HFFc6 (cell line): ENCODE results near the gene CHRM4. TPM values are rescaled to one million over a fixed set of nuclear protein-coding genes. Genes with fewer than 3 reads are reported as not detected.

Experiments used
- DNase-seq: peaks from one replicate; pipeline ENCODE4 v3.0.0-alpha.2; 2018
- H3K27ac Mint-ChIP-seq: 2 replicates; pipeline ENCODE4 v1.8.0; 2020; ENCODE audit warnings: mild to moderate bottlenecking, mixed read lengths
- H3K27me3 Mint-ChIP-seq: 2 replicates; pipeline ENCODE4 v1.8.0; 2021; ENCODE audit warnings: mild to moderate bottlenecking, moderate library complexity, mixed read lengths; ENCODE audit not compliant: insufficient read depth
- H3K36me3 Mint-ChIP-seq: 2 replicates; pipeline ENCODE4 v1.8.0; 2021; ENCODE audit warnings: low read depth, mixed read lengths
- H3K4me1 Mint-ChIP-seq: 2 replicates; pipeline ENCODE4 v1.8.0; 2020; ENCODE audit warnings: low read depth, mixed read lengths
- H3K4me3 Mint-ChIP-seq: 2 replicates; pipeline ENCODE4 v1.8.0; 2020; ENCODE audit warnings: mild to moderate bottlenecking, moderate library complexity, mixed read lengths
- H3K9me3 Mint-ChIP-seq: 2 replicates; pipeline ENCODE4 v1.8.0; 2020; ENCODE audit warnings: mild to moderate bottlenecking, mixed read lengths
- total RNA-seq, 6 experiments: library from RNA; stranded (reverse); fragmentation: NEBNext Ultra II Directional; extraction: Animal tissue kit (Norgen Biotek cat#: 25700); gene quantifications; 2 replicates in 1 of 6; 3 replicates in 5 of 6; pipeline ENCODE4 v1.2.3, GENCODE V29; 2021
- TF ChIP-seq, protein P1 (sequence below): fragments of 200-600 bp; sonication (generic); IDR thresholded peaks from 2 replicates; pipeline ENCODE4 v1.5.0; 2021; ENCODE audit warnings: antibody characterized with exemption, mild to moderate bottlenecking

The CHRM4 gene
- total RNA-seq, 6 experiments from 2014 or later: not detected

DNA sequence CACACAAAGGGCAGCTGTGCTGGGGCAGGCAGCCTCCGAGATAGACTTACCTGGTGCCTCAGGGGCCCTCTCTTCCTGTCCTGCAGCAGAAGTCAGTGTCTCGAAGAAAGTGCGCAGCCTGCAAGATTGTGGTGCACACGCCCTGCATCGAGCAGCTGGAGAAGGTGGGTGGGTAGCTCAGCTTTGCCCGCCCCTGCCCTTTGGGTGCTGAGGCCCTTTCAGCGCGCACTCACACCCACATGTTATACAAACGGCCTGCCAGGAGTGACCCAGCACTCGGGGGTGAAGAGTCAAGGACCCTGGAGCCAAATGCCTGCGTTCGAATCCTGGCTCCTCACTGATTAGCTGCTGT, 23.7 kb downstream of the CHRM4 start:
- no peak overlapping the region for H3K27ac Mint-ChIP-seq
- H3K4me1 Mint-ChIP-seq: peaks cover 15% of the 10 kb centered on the region
- H3K9me3 Mint-ChIP-seq: no peaks in the 10 kb centered on the region
- TF ChIP-seq, protein P1, sequence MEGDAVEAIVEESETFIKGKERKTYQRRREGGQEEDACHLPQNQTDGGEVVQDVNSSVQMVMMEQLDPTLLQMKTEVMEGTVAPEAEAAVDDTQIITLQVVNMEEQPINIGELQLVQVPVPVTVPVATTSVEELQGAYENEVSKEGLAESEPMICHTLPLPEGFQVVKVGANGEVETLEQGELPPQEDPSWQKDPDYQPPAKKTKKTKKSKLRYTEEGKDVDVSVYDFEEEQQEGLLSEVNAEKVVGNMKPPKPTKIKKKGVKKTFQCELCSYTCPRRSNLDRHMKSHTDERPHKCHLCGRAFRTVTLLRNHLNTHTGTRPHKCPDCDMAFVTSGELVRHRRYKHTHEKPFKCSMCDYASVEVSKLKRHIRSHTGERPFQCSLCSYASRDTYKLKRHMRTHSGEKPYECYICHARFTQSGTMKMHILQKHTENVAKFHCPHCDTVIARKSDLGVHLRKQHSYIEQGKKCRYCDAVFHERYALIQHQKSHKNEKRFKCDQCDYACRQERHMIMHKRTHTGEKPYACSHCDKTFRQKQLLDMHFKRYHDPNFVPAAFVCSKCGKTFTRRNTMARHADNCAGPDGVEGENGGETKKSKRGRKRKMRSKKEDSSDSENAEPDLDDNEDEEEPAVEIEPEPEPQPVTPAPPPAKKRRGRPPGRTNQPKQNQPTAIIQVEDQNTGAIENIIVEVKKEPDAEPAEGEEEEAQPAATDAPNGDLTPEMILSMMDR: peak; percentile 64
- DNase-seq: no peak
- no peak overlapping the region for H3K4me3 Mint-ChIP-seq
- H3K27me3 Mint-ChIP-seq: no peaks in the 10 kb centered on the region
- H3K36me3 Mint-ChIP-seq: no peaks in the 10 kb centered on the region

DNA sequence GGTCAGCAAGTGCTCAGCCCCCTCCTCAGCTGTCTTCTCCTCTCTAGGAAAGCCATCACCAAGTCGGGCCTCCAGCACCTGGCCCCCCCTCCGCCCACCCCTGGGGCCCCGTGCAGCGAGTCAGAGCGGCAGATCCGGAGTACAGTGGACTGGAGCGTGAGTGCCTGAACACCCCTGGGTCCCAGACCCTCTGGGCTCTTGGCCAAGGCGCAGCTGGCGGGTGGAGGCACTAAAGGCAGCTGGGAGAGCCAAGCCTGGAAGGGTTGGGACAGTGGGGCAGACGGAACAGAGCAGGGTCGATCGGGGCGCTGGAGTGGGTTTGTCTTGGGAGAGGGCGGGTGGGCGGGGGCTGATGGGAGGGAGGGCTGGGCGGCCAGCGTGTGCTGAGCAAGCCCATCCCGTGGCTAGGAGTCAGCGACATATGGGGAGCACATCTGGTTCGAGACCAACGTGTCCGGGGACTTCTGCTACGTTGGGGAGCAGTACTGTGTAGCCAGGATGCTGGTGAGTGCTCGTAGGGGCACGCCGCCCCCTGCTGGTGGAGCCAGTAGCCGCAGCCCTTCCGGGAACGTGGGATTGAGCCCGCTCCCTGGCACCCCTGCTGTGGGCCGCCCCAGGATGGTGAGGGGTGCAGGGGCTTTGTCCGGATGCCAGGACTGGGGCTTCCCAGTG, 24.2 kb downstream of the CHRM4 start:
- Mint-ChIP-seq H3K9me3 (no peaks in the 10 kb centered on the region), H3K4me1 (peaks cover 21% of the 10 kb centered on the region), H3K4me3 (no peak overlapping the region), H3K36me3 (no peaks in the 10 kb centered on the region), H3K27ac (no peak overlapping the region), H3K27me3 (no peaks in the 10 kb centered on the region)
- DNase-seq: peak; percentile 24
- TF ChIP-seq, protein P1: peak; percentile 97

DNA sequence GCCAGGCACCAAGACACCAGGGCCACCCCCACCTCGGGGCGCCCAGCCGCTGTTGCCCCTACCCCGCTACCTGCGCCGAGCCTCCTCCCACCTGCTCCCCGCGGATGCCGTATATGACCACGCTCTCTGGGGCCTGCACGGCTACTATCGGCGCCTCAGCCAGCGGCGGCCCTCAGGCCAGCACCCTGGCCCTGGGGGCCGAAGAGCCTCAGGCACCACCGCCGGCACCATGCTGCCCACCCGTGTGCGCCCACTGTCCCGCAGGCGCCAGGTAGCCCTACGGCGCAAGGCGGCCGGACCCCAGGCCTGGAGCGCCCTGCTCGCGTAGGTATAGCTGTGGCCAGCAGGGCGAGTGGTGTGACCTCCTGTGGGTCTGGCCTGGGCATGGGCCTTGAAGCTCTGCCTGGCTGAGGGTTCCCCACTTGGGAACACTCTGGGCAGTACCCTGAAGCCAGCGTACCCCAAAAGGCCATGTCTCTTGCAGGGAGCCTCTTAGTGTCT, 24.9 kb downstream of the CHRM4 start:
- Mint-ChIP-seq H3K9me3 (no peaks in the 10 kb centered on the region), H3K36me3 (no peaks in the 10 kb centered on the region), H3K27me3 (no peaks in the 10 kb centered on the region), H3K27ac (no peak overlapping the region), H3K4me1 (peaks cover 21% of the 10 kb centered on the region), H3K4me3 (no peak overlapping the region)
- no peak for DNase-seq
- TF ChIP-seq, protein P1: no peak

DNA sequence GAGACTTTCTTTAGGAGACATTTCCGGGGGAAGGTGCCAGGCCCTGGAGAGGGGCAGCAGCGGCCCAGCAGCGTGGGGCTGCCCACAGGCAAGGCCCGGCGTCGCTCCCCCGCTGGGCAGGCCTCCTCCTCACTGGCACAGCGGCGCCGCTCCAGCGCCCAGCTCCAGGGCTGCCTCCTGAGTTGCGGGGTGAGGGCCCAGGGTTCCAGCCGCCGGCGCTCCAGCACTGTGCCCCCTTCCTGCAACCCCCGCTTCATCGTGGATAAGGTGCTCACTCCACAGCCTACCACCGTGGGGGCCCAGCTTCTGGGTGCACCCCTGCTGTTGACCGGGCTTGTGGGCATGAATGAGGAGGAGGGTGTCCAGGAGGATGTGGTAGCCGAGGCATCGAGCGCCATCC, 25.3 kb downstream of the CHRM4 start:
- DNase-seq: no peak
- no peaks in the 10 kb centered on the region for H3K27me3 Mint-ChIP-seq
- H3K27ac Mint-ChIP-seq: no peak overlapping the region
- H3K4me3 Mint-ChIP-seq: no peak overlapping the region
- H3K9me3 Mint-ChIP-seq: no peaks in the 10 kb centered on the region
- TF ChIP-seq, protein P1: no peak
- H3K36me3 Mint-ChIP-seq: no peaks in the 10 kb centered on the region
- peaks cover 23% of the 10 kb centered on the region for H3K4me1 Mint-ChIP-seq

DNA sequence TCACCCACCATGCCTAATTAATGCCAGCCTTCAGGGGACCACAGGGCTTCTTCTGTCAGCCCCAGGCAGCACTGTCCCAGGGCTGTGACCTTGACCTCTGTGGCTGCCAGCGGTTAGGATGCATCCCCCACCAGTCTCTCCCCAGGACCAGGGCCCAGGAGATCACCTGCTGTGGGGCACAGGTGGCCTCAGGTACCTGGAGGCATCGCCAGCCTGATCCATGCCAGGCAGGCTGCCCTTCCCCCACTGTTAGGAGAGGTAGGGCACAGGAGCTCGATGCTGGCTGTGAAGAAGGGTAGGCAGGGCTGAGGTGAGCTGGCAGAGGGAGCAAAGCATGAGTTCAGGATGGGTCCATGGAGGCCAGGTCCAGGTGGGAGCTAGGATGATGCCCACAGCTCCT, 26.8 kb downstream of the CHRM4 start:
- H3K27me3 Mint-ChIP-seq: no peaks in the 10 kb centered on the region; the same call in 1 of the 2 replicates
- DNase-seq: no peak
- TF ChIP-seq, protein P1: no peak
- no peaks in the 10 kb centered on the region for H3K36me3 Mint-ChIP-seq
- H3K4me1 Mint-ChIP-seq: peaks cover 26% of the 10 kb centered on the region
- 0 out of 2 replicates have a peak overlapping the region, but pooled peaks have one; percentile 15 for H3K27ac Mint-ChIP-seq
- no peak overlapping the region for H3K4me3 Mint-ChIP-seq
- H3K9me3 Mint-ChIP-seq: no peaks in the 10 kb centered on the region
